Measurements from ENCODE around the gene TBX1.

DNA sequence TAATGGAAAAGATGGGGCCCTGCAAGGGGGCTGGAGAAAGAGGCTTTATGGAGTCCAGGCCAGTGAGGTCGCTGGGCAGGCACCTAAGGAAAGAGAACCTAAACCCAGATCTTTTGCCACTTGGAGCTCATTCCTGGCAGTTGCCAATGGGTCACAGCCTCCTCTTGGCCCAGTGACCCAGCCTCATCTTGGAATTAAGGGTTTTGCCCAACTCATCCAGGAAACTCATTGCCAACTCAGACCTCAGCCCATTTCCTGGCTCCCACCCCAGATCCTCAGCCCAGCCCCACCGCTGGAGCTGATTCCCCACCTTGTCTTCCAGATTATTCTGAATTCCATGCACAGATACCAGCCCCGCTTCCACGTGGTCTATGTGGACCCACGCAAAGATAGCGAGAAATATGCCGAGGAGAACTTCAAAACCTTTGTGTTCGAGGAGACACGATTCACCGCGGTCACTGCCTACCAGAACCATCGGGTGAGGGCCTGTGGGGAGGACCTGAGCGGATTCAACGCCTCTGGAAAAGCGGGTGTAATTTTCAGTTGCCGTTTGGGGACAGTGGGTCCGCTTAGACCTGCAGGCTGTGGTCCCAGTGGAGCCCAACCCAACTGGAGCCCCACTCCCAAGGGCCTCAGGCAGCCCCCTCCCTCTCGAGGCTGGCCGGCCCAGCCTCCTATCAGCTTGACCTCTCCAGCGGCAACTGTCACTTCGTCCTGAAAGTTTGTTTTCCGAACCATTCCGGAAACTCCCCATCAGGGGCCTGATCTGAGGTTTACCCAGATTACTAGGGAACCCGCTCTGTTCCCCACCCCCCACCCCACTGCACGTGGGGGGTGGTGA is 4.3 kb downstream of the TBX1 start:
- no peak for TF ChIP-seq POLR2A (IDR thresholded peaks at IDR 0.05)
- TF ChIP-seq, protein P1, sequence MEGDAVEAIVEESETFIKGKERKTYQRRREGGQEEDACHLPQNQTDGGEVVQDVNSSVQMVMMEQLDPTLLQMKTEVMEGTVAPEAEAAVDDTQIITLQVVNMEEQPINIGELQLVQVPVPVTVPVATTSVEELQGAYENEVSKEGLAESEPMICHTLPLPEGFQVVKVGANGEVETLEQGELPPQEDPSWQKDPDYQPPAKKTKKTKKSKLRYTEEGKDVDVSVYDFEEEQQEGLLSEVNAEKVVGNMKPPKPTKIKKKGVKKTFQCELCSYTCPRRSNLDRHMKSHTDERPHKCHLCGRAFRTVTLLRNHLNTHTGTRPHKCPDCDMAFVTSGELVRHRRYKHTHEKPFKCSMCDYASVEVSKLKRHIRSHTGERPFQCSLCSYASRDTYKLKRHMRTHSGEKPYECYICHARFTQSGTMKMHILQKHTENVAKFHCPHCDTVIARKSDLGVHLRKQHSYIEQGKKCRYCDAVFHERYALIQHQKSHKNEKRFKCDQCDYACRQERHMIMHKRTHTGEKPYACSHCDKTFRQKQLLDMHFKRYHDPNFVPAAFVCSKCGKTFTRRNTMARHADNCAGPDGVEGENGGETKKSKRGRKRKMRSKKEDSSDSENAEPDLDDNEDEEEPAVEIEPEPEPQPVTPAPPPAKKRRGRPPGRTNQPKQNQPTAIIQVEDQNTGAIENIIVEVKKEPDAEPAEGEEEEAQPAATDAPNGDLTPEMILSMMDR (IDR thresholded peaks at IDR 0.05), result no peak
- TF ChIP-seq POLR2AphosphoS5 (IDR thresholded peaks at IDR 0.05), result no peak
- no peak for TF ChIP-seq EP300 (IDR thresholded peaks at IDR 0.05)

Data from stomach (tissue), 4 donors.